Astrocyte (in vitro differentiated cells and primary cell): Measurements from ENCODE around the gene CKAP5. TPM values are rescaled to one million over a fixed set of nuclear protein-coding genes. Genes with fewer than 3 reads are reported as not detected.
A peak's percentile ranks its signal among the peaks of the same experiment; 100 is the strongest.

ENCODE experiments used
- DNase-seq: peaks from one replicate; pipeline ENCODE4 v3.0.0-alpha.2; 2010; ENCODE audit warnings: low read depth
- FAIRE-seq: peaks from 2 replicates; lab custom pipeline; 2011; peaks lifted over from hg19 to GRCh38; lab: Jason Lieb, UNC
- H2AFZ ChIP-seq: 2 replicates; pipeline ENCODE4 v1.6.0; 2012; ENCODE audit warnings: low read depth, low read length, inconsistent platforms
- H3K27ac ChIP-seq: 2 replicates; pipeline ENCODE4 v1.5.1; 2011; ENCODE audit warnings: low read depth, low read length, inconsistent platforms
- H3K27me3 ChIP-seq: 2 replicates; pipeline ENCODE4 v1.6.0; 2011; ENCODE audit warnings: low read length, inconsistent platforms; ENCODE audit not compliant: insufficient read depth
- H3K36me3 ChIP-seq: 2 replicates; pipeline ENCODE4 v1.5.1; 2011; ENCODE audit warnings: low read length, inconsistent platforms; ENCODE audit not compliant: insufficient read depth
- H3K4me1 ChIP-seq: 2 replicates; pipeline ENCODE4 v1.5.1; 2011; ENCODE audit warnings: low read length, inconsistent platforms; ENCODE audit not compliant: insufficient read depth
- H3K4me2 ChIP-seq: 2 replicates; pipeline ENCODE4 v1.6.0; 2012; ENCODE audit warnings: low read length, inconsistent platforms
- H3K4me3 ChIP-seq: 2 replicates; pipeline ENCODE4 v1.5.1; 2011; ENCODE audit warnings: low read depth, mild to moderate bottlenecking, low read length, inconsistent platforms; ENCODE audit not compliant: insufficient read depth
- H3K79me2 ChIP-seq: 2 replicates; pipeline ENCODE4 v1.6.0; 2012; ENCODE audit warnings: mild to moderate bottlenecking, low read length, inconsistent platforms; ENCODE audit not compliant: insufficient read depth
- H3K9ac ChIP-seq: 2 replicates; pipeline ENCODE4 v1.6.0; 2012; ENCODE audit warnings: mild to moderate bottlenecking, low read length, inconsistent platforms
- H3K9me3 ChIP-seq: 2 replicates; pipeline ENCODE4 v1.5.1; 2012; ENCODE audit warnings: low read depth, mild to moderate bottlenecking, low read length, inconsistent platforms; ENCODE audit not compliant: insufficient read depth
- H4K20me1 ChIP-seq: 2 replicates; pipeline ENCODE4 v1.6.0; 2012; ENCODE audit warnings: low read length, inconsistent platforms; ENCODE audit not compliant: insufficient read depth
- H3K27ac Mint-ChIP-seq: one replicate; pipeline ENCODE4 v1.8.0; 2021; ENCODE audit warnings: mild to moderate bottlenecking, mixed read lengths; ENCODE audit not compliant: unreplicated experiment
- H3K27me3 Mint-ChIP-seq: one replicate; pipeline ENCODE4 v1.8.0; 2021; ENCODE audit warnings: low read depth, mixed read lengths; ENCODE audit not compliant: unreplicated experiment
- H3K36me3 Mint-ChIP-seq: one replicate; pipeline ENCODE4 v1.8.0; 2021; ENCODE audit warnings: low read depth, mixed read lengths; ENCODE audit not compliant: unreplicated experiment
- H3K4me1 Mint-ChIP-seq: one replicate; pipeline ENCODE4 v1.8.0; 2021; ENCODE audit warnings: low read depth, mixed read lengths; ENCODE audit not compliant: unreplicated experiment
- H3K4me3 Mint-ChIP-seq: one replicate; pipeline ENCODE4 v1.8.0; 2021; ENCODE audit warnings: mild to moderate bottlenecking, moderate library complexity, mixed read lengths; ENCODE audit not compliant: unreplicated experiment
- H3K9me3 Mint-ChIP-seq: one replicate; pipeline ENCODE4 v1.8.0; 2021; ENCODE audit warnings: mild to moderate bottlenecking, mixed read lengths; ENCODE audit not compliant: unreplicated experiment
- CTCF ChIP-seq: IDR thresholded peaks from 2 replicates; pipeline ENCODE4 v1.5.1; 2011; ENCODE audit warnings: low read depth, mild to moderate bottlenecking, inconsistent platforms, low read length, moderate library complexity; ENCODE audit not compliant: insufficient read depth
- EZH2 ChIP-seq: IDR thresholded peaks from 2 replicates; pipeline ENCODE4 v1.6.1; 2012; ENCODE audit warnings: mild to moderate bottlenecking, low read length, inconsistent platforms; ENCODE audit not compliant: insufficient read depth
- total RNA-seq: library from RNA; stranded (reverse); gene quantifications from 2 replicates; pipeline ENCODE4 v1.2.1, GENCODE V29; 2021

CKAP5 gene
- total RNA-seq, 1 donor from 2014 or later = 99.9 TPM

DNA sequence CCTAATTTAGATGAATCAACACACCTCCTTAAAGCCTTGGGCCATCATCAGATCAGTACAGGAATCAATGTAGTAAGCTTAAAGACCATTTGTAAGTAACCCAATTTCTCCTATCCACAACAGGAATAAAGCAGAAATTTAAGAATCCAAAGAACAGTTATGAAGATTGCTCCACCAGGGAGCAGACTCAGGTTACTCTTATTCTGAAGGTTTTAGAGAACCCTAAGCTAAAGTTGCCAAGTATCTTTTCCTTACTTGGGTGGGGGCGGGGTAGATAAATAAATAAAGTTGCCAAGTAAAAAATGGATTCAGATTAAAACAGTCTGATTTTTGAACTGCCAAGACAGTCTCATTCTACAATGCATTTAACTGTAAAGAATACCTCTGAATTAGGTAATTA lies 18.1 kb downstream of the CKAP5 start:
- no peaks in the 10 kb centered on the region for H3K36me3 ChIP-seq

DNA sequence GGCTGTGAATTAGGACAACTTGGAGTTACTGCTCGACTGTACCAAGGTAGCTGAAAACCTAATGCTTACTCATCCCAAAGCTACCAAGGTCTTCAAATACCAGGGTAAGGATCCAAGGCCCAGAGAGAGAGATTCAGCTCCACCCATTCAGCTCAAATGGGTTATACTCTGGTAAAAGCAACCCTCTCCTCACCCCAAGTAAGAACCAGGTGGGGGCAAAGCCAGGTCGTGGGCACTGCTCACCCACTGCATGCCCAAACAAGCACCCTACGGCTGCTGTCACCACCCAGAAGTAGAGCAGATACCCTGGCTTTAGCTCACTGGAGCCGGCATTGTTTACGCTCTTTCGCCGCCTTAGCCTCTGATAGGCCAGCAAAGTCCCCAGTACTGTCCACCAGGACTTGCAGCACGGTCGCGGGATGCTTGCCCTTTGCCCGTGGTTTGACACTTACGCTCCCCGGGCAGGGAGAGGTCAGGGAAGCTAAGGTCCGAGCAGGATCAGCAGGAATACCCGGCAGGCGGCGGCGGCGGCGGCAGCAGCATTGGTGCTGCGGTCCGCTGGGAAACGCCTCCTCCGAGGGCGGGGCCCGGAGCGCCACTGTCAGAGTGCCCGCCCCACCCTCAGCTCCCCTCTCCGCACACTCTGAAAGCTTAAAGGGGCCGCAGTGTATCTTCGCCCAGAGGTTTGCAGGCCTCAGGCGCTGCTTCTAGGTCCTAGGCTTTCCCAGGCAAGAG lies 19.6 kb downstream of the CKAP5 start:
- Histone ChIP-seq H3K9me3 (no peaks in the 10 kb centered on the region), H3K4me2 (peak overlapping the region; percentile 95), H3K27me3 (no peaks in the 10 kb centered on the region), H3K36me3 (no peaks in the 10 kb centered on the region), H3K79me2 (peaks cover 98% of the 10 kb centered on the region), H3K27ac (peak overlapping the region; percentile 36), H3K4me1 (peaks cover 16% of the 10 kb centered on the region), H3K4me3 (peak overlapping the region; percentile 68), H2AFZ (peak overlapping the region; percentile 59), H4K20me1 (peaks cover 50% of the 10 kb centered on the region), H3K9ac (peak overlapping the region; percentile 79)
- Mint-ChIP-seq H3K4me3 (peak overlapping the region; percentile 87), H3K9me3 (no peaks in the 10 kb centered on the region), H3K4me1 (peaks cover 19% of the 10 kb centered on the region), H3K27ac (no peak overlapping the region), H3K27me3 (no peaks in the 10 kb centered on the region), H3K36me3 (no peaks in the 10 kb centered on the region)
- FAIRE-seq (no peak), DNase-seq (peak; percentile 50)
- TF ChIP-seq CTCF (no peak), EZH2 (no peak)

More for the DNA sequence above, 18.1 kb downstream of the CKAP5 start:
- peaks cover 60% of the 10 kb centered on the region for H4K20me1 ChIP-seq
- no peaks in the 10 kb centered on the region for H3K27me3 Mint-ChIP-seq
- H3K9me3 ChIP-seq = no peaks in the 10 kb centered on the region
- H3K4me3 ChIP-seq = no peak overlapping the region
- no peak overlapping the region for H3K27ac Mint-ChIP-seq
- peaks cover 21% of the 10 kb centered on the region for H3K4me1 Mint-ChIP-seq
- no peaks in the 10 kb centered on the region for H3K9me3 Mint-ChIP-seq
- no peak for DNase-seq
- H3K4me1 ChIP-seq = peaks cover 16% of the 10 kb centered on the region
- no peaks in the 10 kb centered on the region for H3K27me3 ChIP-seq
- no peaks in the 10 kb centered on the region for H3K36me3 Mint-ChIP-seq
- H3K9ac ChIP-seq = no peak overlapping the region
- no peak overlapping the region for H3K27ac ChIP-seq
- no peak overlapping the region for H3K4me3 Mint-ChIP-seq
- TF ChIP-seq CTCF (no peak), EZH2 (no peak)
- H2AFZ ChIP-seq = no peak overlapping the region
- peaks cover 99% of the 10 kb centered on the region for H3K79me2 ChIP-seq
- H3K4me2 ChIP-seq = no peak overlapping the region
- FAIRE-seq = no peak
